ENCODE results near the gene DIP2C.

DIP2C gene

DNA sequence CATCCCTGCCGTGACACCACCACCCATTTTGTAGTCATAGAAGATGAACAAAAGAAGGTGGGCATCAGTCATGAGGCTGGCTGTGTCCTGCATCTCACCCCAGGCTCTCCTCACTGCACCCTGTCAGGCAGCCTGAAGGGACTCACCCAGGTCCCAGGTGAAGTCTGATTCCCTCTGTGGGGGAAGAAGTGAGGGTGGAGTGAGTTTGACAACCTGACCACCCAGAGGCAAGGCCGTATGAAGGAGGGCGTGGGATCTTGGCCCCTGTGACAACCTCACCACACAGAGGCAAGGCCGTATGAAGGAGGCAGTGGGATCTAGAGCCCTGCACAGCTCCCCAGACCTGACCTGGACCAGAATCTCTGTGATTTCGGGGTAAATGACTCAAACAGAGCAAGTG, 152.5 kb downstream of the DIP2C start:
- Histone ChIP-seq H4K20me1 (ENCODE audit: insufficient read depth, low read length) (0 out of 2 replicates have a peak, but pooled peaks cover 7% of the 10 kb centered on the region), H2AFZ (ENCODE audit: low read depth, low read length) (no peak overlapping the region), H3K4me2 (ENCODE audit: insufficient read depth, low read length) (no peak overlapping the region), H3K4me3 (ENCODE audit: low read depth in 1 of 2, low read length in 2 of 2) (no peak overlapping the region), H3K36me3 (ENCODE audit: insufficient read depth, low read length) (no peaks in the 10 kb centered on the region), H3K79me2 (ENCODE audit: insufficient read depth, low read length) (no peaks in the 10 kb centered on the region), H3K9ac (ENCODE audit: low read depth, low read length) (no peak overlapping the region), H3K27me3 (ENCODE audit: insufficient read depth, low read length, poor library complexity) (peaks cover 51% of the 10 kb centered on the region), H3K9me3 (ENCODE audit: insufficient read depth, low read length, severe bottlenecking) (no peaks in the 10 kb centered on the region), H3K27ac (ENCODE audit: low read length) (no peak overlapping the region), H3K4me1 (ENCODE audit: insufficient read depth, low read length) (no peaks in the 10 kb centered on the region)
- ATAC-seq (ENCODE audit: insufficient read depth, low read depth) (no peak), DNase-seq (no peak)
- TF ChIP-seq, protein P1, sequence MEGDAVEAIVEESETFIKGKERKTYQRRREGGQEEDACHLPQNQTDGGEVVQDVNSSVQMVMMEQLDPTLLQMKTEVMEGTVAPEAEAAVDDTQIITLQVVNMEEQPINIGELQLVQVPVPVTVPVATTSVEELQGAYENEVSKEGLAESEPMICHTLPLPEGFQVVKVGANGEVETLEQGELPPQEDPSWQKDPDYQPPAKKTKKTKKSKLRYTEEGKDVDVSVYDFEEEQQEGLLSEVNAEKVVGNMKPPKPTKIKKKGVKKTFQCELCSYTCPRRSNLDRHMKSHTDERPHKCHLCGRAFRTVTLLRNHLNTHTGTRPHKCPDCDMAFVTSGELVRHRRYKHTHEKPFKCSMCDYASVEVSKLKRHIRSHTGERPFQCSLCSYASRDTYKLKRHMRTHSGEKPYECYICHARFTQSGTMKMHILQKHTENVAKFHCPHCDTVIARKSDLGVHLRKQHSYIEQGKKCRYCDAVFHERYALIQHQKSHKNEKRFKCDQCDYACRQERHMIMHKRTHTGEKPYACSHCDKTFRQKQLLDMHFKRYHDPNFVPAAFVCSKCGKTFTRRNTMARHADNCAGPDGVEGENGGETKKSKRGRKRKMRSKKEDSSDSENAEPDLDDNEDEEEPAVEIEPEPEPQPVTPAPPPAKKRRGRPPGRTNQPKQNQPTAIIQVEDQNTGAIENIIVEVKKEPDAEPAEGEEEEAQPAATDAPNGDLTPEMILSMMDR (IDR thresholded peaks at IDR 0.05; ENCODE audit: borderline replicate concordance, extremely low read depth, low read length, poor library complexity, severe bottlenecking): no peak
- TF ChIP-seq EZH2 (IDR thresholded peaks at IDR 0.05; ENCODE audit: borderline replicate concordance, low read depth, low read length, severe bottlenecking): no peak

DNA sequence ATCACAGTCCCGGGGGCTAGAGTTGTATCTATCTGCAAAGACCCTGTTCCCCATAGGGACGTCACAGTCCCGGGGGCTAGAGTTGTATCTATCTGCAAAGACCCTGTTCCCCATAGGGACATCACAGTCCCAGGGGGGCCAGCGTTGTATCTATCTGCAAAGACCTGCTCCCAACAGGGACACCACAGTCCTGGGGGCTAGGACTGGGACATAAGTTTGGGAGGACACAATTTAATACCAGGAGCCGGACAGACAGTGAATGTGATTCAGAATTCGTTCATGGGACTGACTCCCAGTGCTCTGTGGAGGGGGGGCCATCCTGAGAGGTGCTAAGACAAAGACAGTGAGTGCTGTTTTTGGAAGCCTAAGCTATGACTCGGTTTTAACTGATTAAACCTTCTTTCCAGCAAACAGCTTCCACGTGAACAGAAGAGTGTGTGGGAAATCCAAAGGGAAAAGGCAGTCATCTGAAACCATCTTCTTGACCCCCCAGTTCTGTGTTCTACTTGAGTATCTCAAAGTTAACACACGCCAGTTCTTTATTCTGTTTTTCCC, 153.0 kb downstream of the DIP2C start:
- TF ChIP-seq, protein P1 (IDR thresholded peaks at IDR 0.05; ENCODE audit: borderline replicate concordance, extremely low read depth, low read length, poor library complexity, severe bottlenecking): no peak
- TF ChIP-seq EZH2 (IDR thresholded peaks at IDR 0.05; ENCODE audit: borderline replicate concordance, low read depth, low read length, severe bottlenecking): no peak
- Histone ChIP-seq H3K9me3 (ENCODE audit: insufficient read depth, low read length, severe bottlenecking) (no peaks in the 10 kb centered on the region), H2AFZ (ENCODE audit: low read depth, low read length) (no peak overlapping the region), H3K79me2 (ENCODE audit: insufficient read depth, low read length) (no peaks in the 10 kb centered on the region), H3K27ac (ENCODE audit: low read length) (no peak overlapping the region), H3K4me2 (ENCODE audit: insufficient read depth, low read length) (no peak overlapping the region), H3K4me3 (ENCODE audit: low read depth in 1 of 2, low read length in 2 of 2) (no peak overlapping the region), H3K9ac (ENCODE audit: low read depth, low read length) (no peak overlapping the region), H3K27me3 (ENCODE audit: insufficient read depth, low read length, poor library complexity) (peaks cover 51% of the 10 kb centered on the region), H4K20me1 (ENCODE audit: insufficient read depth, low read length) (0 out of 2 replicates have a peak, but pooled peaks cover 3% of the 10 kb centered on the region), H3K36me3 (ENCODE audit: insufficient read depth, low read length) (no peaks in the 10 kb centered on the region), H3K4me1 (ENCODE audit: insufficient read depth, low read length) (no peaks in the 10 kb centered on the region)
- DNase-seq: no peak
- no peak for ATAC-seq (ENCODE audit: insufficient read depth, low read depth)

DNA sequence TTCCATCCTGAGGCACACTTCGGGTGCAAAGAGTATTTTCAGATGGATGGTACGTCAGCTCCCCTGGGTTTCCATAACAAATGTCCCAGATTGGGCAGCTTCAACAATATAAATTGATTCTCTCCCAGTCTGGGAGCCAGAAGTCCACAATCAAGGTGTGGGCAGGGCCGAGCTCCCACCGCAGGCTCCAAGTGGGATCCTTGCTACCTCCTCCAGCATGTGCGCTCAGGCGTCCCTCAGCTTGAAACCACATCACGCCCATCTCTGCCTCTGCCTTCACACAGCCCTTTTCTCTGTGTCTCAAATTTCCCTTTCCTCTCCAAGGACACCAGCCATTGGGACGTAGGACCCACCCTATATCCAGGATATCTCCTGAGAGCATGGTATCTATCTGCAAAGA, 153.5 kb downstream of the DIP2C start:
- Histone ChIP-seq H3K4me2 (ENCODE audit: insufficient read depth, low read length) (no peak overlapping the region), H3K9ac (ENCODE audit: low read depth, low read length) (no peak overlapping the region), H3K4me3 (ENCODE audit: low read depth in 1 of 2, low read length in 2 of 2) (no peak overlapping the region), H3K79me2 (ENCODE audit: insufficient read depth, low read length) (no peaks in the 10 kb centered on the region), H3K36me3 (ENCODE audit: insufficient read depth, low read length) (no peaks in the 10 kb centered on the region), H3K27me3 (ENCODE audit: insufficient read depth, low read length, poor library complexity) (peaks cover 47% of the 10 kb centered on the region), H3K9me3 (ENCODE audit: insufficient read depth, low read length, severe bottlenecking) (no peaks in the 10 kb centered on the region), H2AFZ (ENCODE audit: low read depth, low read length) (no peak overlapping the region), H3K4me1 (ENCODE audit: insufficient read depth, low read length) (no peaks in the 10 kb centered on the region), H3K27ac (ENCODE audit: low read length) (no peak overlapping the region), H4K20me1 (ENCODE audit: insufficient read depth, low read length) (0 out of 2 replicates have a peak, but pooled peaks cover under 1% of the 10 kb centered on the region)
- ATAC-seq (ENCODE audit: insufficient read depth, low read depth) (no peak), DNase-seq (no peak)
- TF ChIP-seq, protein P1 (IDR thresholded peaks at IDR 0.05; ENCODE audit: borderline replicate concordance, extremely low read depth, low read length, poor library complexity, severe bottlenecking): no peak
- TF ChIP-seq EZH2 (IDR thresholded peaks at IDR 0.05; ENCODE audit: borderline replicate concordance, low read depth, low read length, severe bottlenecking): no peak

Data from DND-41 (cell line).